PC-3 (cell line): ENCODE data around the gene NUFIP2. TPM values are rescaled to one million over a fixed set of nuclear protein-coding genes. Genes with fewer than 3 reads are reported as not detected.

Experiments used
- ATAC-seq: fragments of 200-7000 bp; cut with Tn5 transposase; 2 replicates; pipeline ENCODE4 v1.9.1; 2020; ENCODE audit warnings: mild to moderate bottlenecking, moderate library complexity
- BruUV-seq: library from RNA; stranded (reverse); fragments of 400-500 nt; replicated peaks from 2 replicates; lab custom pipeline; 2021; lab: Mats Ljungman, UMichigan
- CTCF ChIA-PET: fragments of 300-600 bp; sonication (Branson Sonifier 250); formaldehyde crosslinking; loops from one replicate; lab custom pipeline; 2022; ENCODE audit warnings: antibody characterized with exemption; lab: Charles Lee
- POLR2A ChIA-PET: fragments of 300-600 bp; sonication (Branson Sonifier 250); formaldehyde crosslinking; loops from one replicate; lab custom pipeline; 2022; ENCODE audit warnings: antibody characterized with exemption; ENCODE audit not compliant: unreplicated experiment; lab: Charles Lee
- DNase-seq: peaks from one replicate; pipeline ENCODE4 v3.0.0-alpha.2; 2015
- H2AFZ ChIP-seq: fragments of 300-600 bp; sonication (generic); 2 replicates; pipeline ENCODE4 v1.6.0; 2016; ENCODE audit warnings: antibody characterized with exemption, low read length
- H3F3A ChIP-seq: fragments of 300-600 bp; sonication (generic); one replicate; pipeline ENCODE4 v1.6.0; 2017; ENCODE audit warnings: antibody characterized with exemption, low read length, control low read depth, mild to moderate bottlenecking; ENCODE audit not compliant: unreplicated experiment
- H3K27ac ChIP-seq: fragments of 300-600 bp; sonication (generic); 2 replicates; pipeline ENCODE4 v1.5.1; 2016; ENCODE audit warnings: mild to moderate bottlenecking, low read length
- H3K27me3 ChIP-seq: fragments of 300-600 bp; sonication (generic); 2 replicates; pipeline ENCODE4 v1.6.1; 2016; ENCODE audit warnings: low read length, mixed read lengths
- H3K36me3 ChIP-seq: fragments of 300-600 bp; sonication (generic); 2 replicates; pipeline ENCODE4 v1.6.1; 2016; ENCODE audit warnings: low read depth, mixed run types, low read length, mixed read lengths
- H3K4me1 ChIP-seq: fragments of 300-600 bp; sonication (generic); 2 replicates; pipeline ENCODE4 v1.5.1; 2016; ENCODE audit warnings: low read length; ENCODE audit not compliant: insufficient read depth
- H3K4me2 ChIP-seq: fragments of 300-600 bp; sonication (generic); 2 replicates; pipeline ENCODE4 v1.6.0; 2016; ENCODE audit warnings: low read length
- H3K4me3 ChIP-seq: fragments of 300-600 bp; sonication (generic); 2 replicates; pipeline ENCODE4 v1.5.1; 2016; ENCODE audit warnings: mild to moderate bottlenecking, low read length, mixed read lengths
- H3K79me2 ChIP-seq: fragments of 300-600 bp; sonication (generic); 2 replicates; pipeline ENCODE4 v1.6.1; 2017; ENCODE audit warnings: low read length, mixed read lengths
- H3K9ac ChIP-seq: fragments of 300-600 bp; sonication (generic); 2 replicates; pipeline ENCODE4 v1.6.0; 2016; ENCODE audit warnings: mild to moderate bottlenecking, low read length
- H3K9me2 ChIP-seq: fragments of 300-600 bp; sonication (generic); replicated peaks from 2 replicates; pipeline ENCODE4 v1.6.1; 2016; ENCODE audit warnings: mixed run types, low read length, mixed read lengths
- H3K9me3 ChIP-seq: fragments of 300-600 bp; sonication (generic); 2 replicates; pipeline ENCODE4 v1.6.1; 2016; ENCODE audit warnings: low read length, mixed read lengths
- H4K20me1 ChIP-seq: fragments of 300-600 bp; sonication (generic); 2 replicates; pipeline ENCODE4 v1.6.1; 2016; ENCODE audit warnings: low read length, mixed read lengths
- CTCF ChIP-seq: fragments of 300-600 bp; sonication (generic); conservative IDR thresholded peaks from 2 replicates; pipeline ENCODE4 v1.5.1; 2017; ENCODE audit warnings: antibody characterized with exemption, low read depth, mild to moderate bottlenecking, low read length
- EZH2 ChIP-seq: fragments of 300-600 bp; sonication (generic); IDR thresholded peaks from one replicate; pipeline ENCODE4 v1.6.1; 2017; ENCODE audit warnings: antibody characterized with exemption, mild to moderate bottlenecking, low read length; ENCODE audit not compliant: unreplicated experiment
- EZH2phosphoT487 ChIP-seq: fragments of 300-600 bp; sonication (generic); IDR thresholded peaks from 2 replicates; pipeline ENCODE4 v1.6.1; 2018; ENCODE audit warnings: mild to moderate bottlenecking, antibody characterized with exemption, low read length, borderline replicate concordance
- intact Hi-C: fragments of 100-400 bp; cut with micrococcal nuclease; formaldehyde crosslinking; loops from 2 replicates; pipeline ENCODE4 v1.9.0; 2023
- total RNA-seq: library from RNA; depleted of rRNA; stranded (reverse); fragments of >200 nt; gene quantifications from 2 replicates; pipeline ENCODE4 v1.2.3, GENCODE V29; 2014

Gene NUFIP2
- total RNA-seq, 1 experiment from 2014 or later: 16.1 TPM

GRCh38 chr17:29240477-29240876 lies 53.5 kb downstream of the NUFIP2 start:
- no TSS peak for BruUV-seq
- Histone ChIP-seq H3K4me1 (peaks cover 16% of the 10 kb centered on the region), H3K36me3 (no peaks in the 10 kb centered on the region), H4K20me1 (no peaks in the 10 kb centered on the region), H3K27ac (peak overlapping the region; percentile 60), H3K9me3 (no peaks in the 10 kb centered on the region), H3K9me2 (no peaks in the 10 kb centered on the region), H3K9ac (no peak overlapping the region), H3F3A (peaks cover 6% of the 10 kb centered on the region), H3K4me2 (peak overlapping the region; percentile 47), H3K27me3 (no peaks in the 10 kb centered on the region), H3K4me3 (no peak overlapping the region), H3K79me2 (no peaks in the 10 kb centered on the region), H2AFZ (peak overlapping the region; percentile 32; the same call in 1 of the 2 replicates)
- TF ChIP-seq EZH2: no peak
- no peak for TF ChIP-seq CTCF
- no peak for TF ChIP-seq EZH2phosphoT487
- intact Hi-C loops: no loop called here
- CTCF ChIA-PET: no interaction called here
- no peak for DNase-seq
- no peak for ATAC-seq
- POLR2A ChIA-PET: no interaction called here

- Histone ChIP-seq H4K20me1 (no peaks in the 10 kb centered on the region), H3K9ac (no peak overlapping the region), H2AFZ (no peak overlapping the region), H3K4me3 (no peak overlapping the region), H3K27ac (no peak overlapping the region), H3K4me2 (no peak overlapping the region), H3K36me3 (no peaks in the 10 kb centered on the region), H3K9me2 (no peaks in the 10 kb centered on the region), H3K27me3 (no peaks in the 10 kb centered on the region), H3K79me2 (no peaks in the 10 kb centered on the region), H3K9me3 (no peaks in the 10 kb centered on the region), H3F3A (peaks cover 6% of the 10 kb centered on the region), H3K4me1 (peaks cover 16% of the 10 kb centered on the region)
- no peak for TF ChIP-seq CTCF
- intact Hi-C loops: no loop called here
- ChIA-PET CTCF (no interaction called here), POLR2A (no interaction called here)
- ATAC-seq (no peak), DNase-seq (no peak)
- BruUV-seq: no TSS peak
Measured at GRCh38 chr17:29238133-29238850, 55.7 kb downstream of the NUFIP2 start.

GRCh38 chr17:29237476-29238132 lies 56.3 kb downstream of the NUFIP2 start:
- TF ChIP-seq EZH2phosphoT487: no peak
- TF ChIP-seq EZH2: no peak
- no peak for TF ChIP-seq CTCF
- DNase-seq (no peak), ATAC-seq (no peak)
- BruUV-seq: no TSS peak
- no peaks in the 10 kb centered on the region for H3K9me2 ChIP-seq
- no peak overlapping the region for H3K27ac ChIP-seq
- ChIA-PET POLR2A (no interaction called here), CTCF (no interaction called here)
- no peak overlapping the region for H3K9ac ChIP-seq
- no peak overlapping the region for H3K4me3 ChIP-seq
- H2AFZ ChIP-seq: no peak overlapping the region
- intact Hi-C loops: no loop called here
- no peaks in the 10 kb centered on the region for H3K36me3 ChIP-seq
- H3K27me3 ChIP-seq: no peaks in the 10 kb centered on the region
- no peak overlapping the region for H3K4me2 ChIP-seq
- H3K4me1 ChIP-seq: peaks cover 16% of the 10 kb centered on the region
- no peaks in the 10 kb centered on the region for H3K9me3 ChIP-seq
- no peaks in the 10 kb centered on the region for H3K79me2 ChIP-seq
- peaks cover 6% of the 10 kb centered on the region for H3F3A ChIP-seq
- no peaks in the 10 kb centered on the region for H4K20me1 ChIP-seq
